Neural cell (in vitro differentiated cells): ENCODE results near the gene CD99.

Experiments
- CTCF ChIP-seq: fragments of 450-650 bp; IDR thresholded peaks from 2 replicates; pipeline ENCODE4 v1.5.1; 2014; ENCODE audit warnings: antibody characterized with exemption, mild to moderate bottlenecking, moderate library complexity; ENCODE audit not compliant: poor library complexity, severe bottlenecking
- REST ChIP-seq: IDR thresholded peaks from 2 replicates; pipeline ENCODE4 v1.6.1; 2012; ENCODE audit warnings: borderline replicate concordance

- TF ChIP-seq REST: no peak
- TF ChIP-seq CTCF: no peak
Measured at GRCh38 chrX:2723286-2723879, 32.3 kb downstream of the CD99 start.
